Measurements from ENCODE around the gene TMPRSS2. TPM values are rescaled to one million over a fixed set of nuclear protein-coding genes. Genes with fewer than 3 reads are reported as not detected.

Gene TMPRSS2
- total and polyA plus RNA-seq, 9 donors, result 0.01 to 3.0 (median 1.2) TPM; not detected in 3

DNA sequence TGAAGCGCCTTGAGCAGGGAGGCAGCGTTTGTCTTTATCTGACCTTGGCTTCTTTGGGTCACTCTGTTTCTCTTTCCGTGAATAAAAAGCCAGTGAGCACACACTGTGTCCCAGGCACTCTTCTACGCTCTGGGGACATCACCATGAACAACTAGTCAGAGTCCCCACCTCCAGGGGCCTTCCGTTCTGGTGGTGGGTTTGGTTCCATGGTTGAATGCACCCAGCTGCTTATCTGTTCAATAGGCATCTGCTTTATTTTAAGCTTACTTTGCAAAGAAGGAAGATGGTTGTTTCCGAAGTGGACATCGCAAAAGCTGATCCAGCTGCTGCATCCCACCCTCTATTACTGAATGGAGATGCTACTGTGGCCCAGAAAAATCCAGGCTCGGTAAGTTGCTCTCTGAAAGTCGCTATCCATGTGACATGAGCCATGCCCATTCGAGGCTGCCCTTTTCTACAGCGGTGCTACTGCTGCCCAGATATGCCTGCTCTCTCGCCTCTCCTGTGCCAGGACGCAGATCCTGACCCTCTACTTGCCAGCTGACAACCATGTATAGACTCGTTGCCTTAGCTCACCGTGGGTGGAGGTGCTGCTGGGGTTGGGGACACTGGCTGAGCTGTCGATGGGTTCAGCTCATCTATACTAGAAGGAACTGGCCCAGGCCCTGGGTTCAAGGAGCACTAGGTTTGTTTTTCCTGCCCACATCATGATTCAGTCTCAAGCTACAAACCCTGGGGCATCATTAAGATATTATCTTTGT is 76.0 kb downstream of the TMPRSS2 start:
- DNase-seq, result no peak
- WGBS, 3 donors, result 81 to 89% (median 87%) methylated on average over 16 of the region's 16 CpGs
- Histone ChIP-seq H3K4me3 (no peak overlapping the region), H3K27me3 (no peaks in the 10 kb centered on the region), H3K27ac (no peak overlapping the region), H3K36me3 (no peaks in the 10 kb centered on the region), H3K4me1 (ENCODE audit: insufficient read depth) (no peaks in the 10 kb centered on the region), H3K9me3 (no peaks in the 10 kb centered on the region)
- TF ChIP-seq POLR2A (IDR thresholded peaks at IDR 0.05) (no peak), EP300 (IDR thresholded peaks at IDR 0.05) (no peak)
- TF ChIP-seq, protein P1, sequence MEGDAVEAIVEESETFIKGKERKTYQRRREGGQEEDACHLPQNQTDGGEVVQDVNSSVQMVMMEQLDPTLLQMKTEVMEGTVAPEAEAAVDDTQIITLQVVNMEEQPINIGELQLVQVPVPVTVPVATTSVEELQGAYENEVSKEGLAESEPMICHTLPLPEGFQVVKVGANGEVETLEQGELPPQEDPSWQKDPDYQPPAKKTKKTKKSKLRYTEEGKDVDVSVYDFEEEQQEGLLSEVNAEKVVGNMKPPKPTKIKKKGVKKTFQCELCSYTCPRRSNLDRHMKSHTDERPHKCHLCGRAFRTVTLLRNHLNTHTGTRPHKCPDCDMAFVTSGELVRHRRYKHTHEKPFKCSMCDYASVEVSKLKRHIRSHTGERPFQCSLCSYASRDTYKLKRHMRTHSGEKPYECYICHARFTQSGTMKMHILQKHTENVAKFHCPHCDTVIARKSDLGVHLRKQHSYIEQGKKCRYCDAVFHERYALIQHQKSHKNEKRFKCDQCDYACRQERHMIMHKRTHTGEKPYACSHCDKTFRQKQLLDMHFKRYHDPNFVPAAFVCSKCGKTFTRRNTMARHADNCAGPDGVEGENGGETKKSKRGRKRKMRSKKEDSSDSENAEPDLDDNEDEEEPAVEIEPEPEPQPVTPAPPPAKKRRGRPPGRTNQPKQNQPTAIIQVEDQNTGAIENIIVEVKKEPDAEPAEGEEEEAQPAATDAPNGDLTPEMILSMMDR (IDR thresholded peaks at IDR 0.05), result no peak
- intact Hi-C loops (cut with DNase I), result no loop called here

DNA sequence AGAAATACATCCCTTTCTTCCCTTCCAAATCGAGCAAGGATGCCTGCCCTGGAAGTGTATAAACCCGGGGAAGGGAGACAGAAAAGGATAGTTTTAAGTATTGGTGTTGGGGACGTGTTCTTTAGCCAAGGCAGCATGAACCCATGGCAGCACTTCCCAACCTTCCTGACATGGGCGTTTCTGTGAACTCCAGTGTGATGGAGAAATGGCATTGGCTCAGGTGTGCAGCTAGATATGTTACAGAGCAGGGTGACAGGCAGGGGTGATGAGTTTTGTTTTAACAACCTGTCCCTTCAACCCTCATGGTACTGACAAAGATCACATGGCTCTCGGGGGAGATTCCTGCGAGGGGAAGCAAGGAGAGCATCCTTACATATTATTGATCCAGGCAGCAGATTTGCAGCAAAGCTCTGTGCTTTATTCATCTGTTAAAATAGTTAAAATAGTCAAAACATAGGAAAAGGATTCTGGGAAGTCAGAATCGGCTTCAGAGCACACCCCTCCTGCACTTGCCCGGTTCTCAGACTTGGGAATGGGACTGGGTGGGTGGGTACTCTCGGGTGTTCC is 78.0 kb downstream of the TMPRSS2 start:
- Histone ChIP-seq H3K36me3 (no peaks in the 10 kb centered on the region), H3K4me1 (ENCODE audit: insufficient read depth) (peaks cover 4% of the 10 kb centered on the region), H3K4me3 (no peak overlapping the region), H3K27ac (no peak overlapping the region), H3K27me3 (no peaks in the 10 kb centered on the region), H3K9me3 (no peaks in the 10 kb centered on the region)
- no peak for DNase-seq
- TF ChIP-seq EP300 (IDR thresholded peaks at IDR 0.05) (no peak), POLR2A (IDR thresholded peaks at IDR 0.05) (no peak)
- TF ChIP-seq, protein P1 (IDR thresholded peaks at IDR 0.05), result no peak
- 79 to 84% (median 81%) methylated on average over 9 of the region's 9 CpGs for WGBS, 3 donors
- intact Hi-C loops (cut with DNase I), result no loop called here

DNA sequence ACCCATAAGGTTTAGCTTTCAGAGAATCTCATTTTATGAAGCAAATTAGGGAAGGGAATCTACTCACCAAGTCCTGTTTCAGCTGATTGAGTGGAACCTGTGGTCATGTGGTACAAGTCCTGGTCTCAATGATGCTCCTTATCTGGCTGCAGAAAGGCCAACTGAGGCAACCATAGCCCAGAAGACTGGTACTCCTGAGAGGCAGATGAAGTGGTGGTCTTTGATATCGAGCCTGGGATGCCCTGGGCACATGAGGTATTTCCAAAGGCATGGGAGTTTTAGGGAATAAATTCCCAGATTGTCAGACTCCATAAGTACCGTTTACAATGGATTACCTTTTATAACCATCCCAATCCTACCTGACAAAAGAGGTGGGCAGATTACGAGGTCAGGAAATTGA is 78.7 kb downstream of the TMPRSS2 start:
- Histone ChIP-seq H3K27me3 (no peaks in the 10 kb centered on the region), H3K4me3 (no peak overlapping the region), H3K4me1 (ENCODE audit: insufficient read depth) (peaks cover 4% of the 10 kb centered on the region), H3K9me3 (no peaks in the 10 kb centered on the region), H3K27ac (no peak overlapping the region), H3K36me3 (no peaks in the 10 kb centered on the region)
- TF ChIP-seq POLR2A (IDR thresholded peaks at IDR 0.05), result no peak
- no peak for TF ChIP-seq EP300 (IDR thresholded peaks at IDR 0.05)
- TF ChIP-seq, protein P1 (IDR thresholded peaks at IDR 0.05), result no peak
- WGBS, 3 donors, result 94 to 98% (median 96%) methylated on average over 3 of the region's 3 CpGs
- DNase-seq, result no peak
- intact Hi-C loops (cut with DNase I), result no loop called here

DNA sequence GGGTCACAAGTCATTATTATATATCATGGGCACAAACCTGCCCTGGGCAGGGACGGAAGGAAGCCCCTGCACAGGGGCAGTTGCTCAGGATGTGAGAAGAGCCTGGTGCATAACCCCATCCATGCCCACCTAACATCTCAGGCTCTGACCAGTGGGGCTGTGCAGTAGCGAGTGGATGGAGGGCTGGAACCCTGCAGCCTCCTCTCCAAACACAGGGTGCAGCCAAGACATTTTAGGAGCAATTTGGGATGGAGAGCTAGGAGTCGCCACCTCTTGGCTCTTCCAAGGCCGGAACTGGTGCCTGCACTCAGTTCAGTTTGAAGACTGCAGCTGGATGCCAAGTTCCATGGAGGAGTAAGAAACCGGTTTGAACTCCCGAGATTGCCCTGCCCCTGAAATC is 79.1 kb downstream of the TMPRSS2 start:
- Histone ChIP-seq H3K27ac (no peak overlapping the region), H3K36me3 (no peaks in the 10 kb centered on the region), H3K4me1 (ENCODE audit: insufficient read depth) (peaks cover 4% of the 10 kb centered on the region), H3K9me3 (no peaks in the 10 kb centered on the region), H3K27me3 (no peaks in the 10 kb centered on the region), H3K4me3 (no peak overlapping the region)
- DNase-seq, result no peak
- intact Hi-C loops (cut with DNase I), result no loop called here
- TF ChIP-seq EP300 (IDR thresholded peaks at IDR 0.05), result no peak
- TF ChIP-seq, protein P1 (IDR thresholded peaks at IDR 0.05), result no peak
- TF ChIP-seq POLR2A (IDR thresholded peaks at IDR 0.05), result no peak
- WGBS, 3 donors, result 82 to 93% (median 88%) methylated on average over 6 of the region's 6 CpGs
